Stomach (tissue), 9 donors: ENCODE measurements around the gene FGD2. TPM values are rescaled to one million over a fixed set of nuclear protein-coding genes. Genes with fewer than 3 reads are reported as not detected.

Experiments used
- DNase-seq, 2 donors: peaks; one replicate each; pipeline versions ENCODE4 v3.0.0 to v3.0.0-alpha.2; 2013 to 2019
- H3K27ac ChIP-seq, 5 donors: fragments of 200-600 bp in 4 of 5; sonication (generic) in 4 of 5; one replicate each; pipeline ENCODE4 v1.5.1; 2013 to 2019; ENCODE audit warnings: mild to moderate bottlenecking in 1 of 5, moderate library complexity in 1 of 5
- H3K27me3 ChIP-seq, 3 donors: fragments of 200-600 bp; sonication (generic); one replicate each; pipeline ENCODE4 v1.5.1; 2017 to 2019; ENCODE audit warnings: mixed run types in 1 of 3
- H3K36me3 ChIP-seq, 4 donors: fragments of 200-600 bp; sonication (generic); 1 replicate in 3 of 4; 2 replicates in 1 of 4; pipeline ENCODE4 v1.5.1; 2016 to 2019
- H3K4me1 ChIP-seq, 4 donors: fragments of 200-600 bp; sonication (generic); one replicate each; pipeline ENCODE4 v1.5.1; 2016 to 2019
- H3K4me3 ChIP-seq, 4 donors: fragments of 200-600 bp; sonication (generic) in 3 of 4; one replicate each; pipeline ENCODE4 v1.5.1; 2016 to 2019; ENCODE audit warnings: mild to moderate bottlenecking in 1 of 4
- H3K9me3 ChIP-seq, 4 donors: fragments of 200-600 bp; sonication (generic); one replicate each; pipeline ENCODE4 v1.5.1; 2016 to 2019
- CTCF ChIP-seq, 7 experiments: fragments of 450-650 bp in 4 of 7; fragments of 200-600 bp in 3 of 7; sonication (generic) in 3 of 7; IDR thresholded peaks; one replicate each; pipeline ENCODE4 v1.5.1; 2016 to 2019; ENCODE audit warnings: antibody characterized with exemption in 7 of 7, control low read depth in 2 of 7, mild to moderate bottlenecking in 1 of 7
- EP300 ChIP-seq: sonication (generic); formaldehyde crosslinking; IDR thresholded peaks from one replicate; pipeline ENCODE4 v1.6.1; 2017; ENCODE audit warnings: antibody characterized with exemption
- POLR2A ChIP-seq, 4 donors: fragments of 450-650 bp; IDR thresholded peaks; one replicate each; pipeline ENCODE4 v1.6.1; 2016; ENCODE audit warnings: antibody characterized with exemption in 4 of 4, control low read depth in 2 of 4, mild to moderate bottlenecking in 1 of 4, moderate library complexity in 1 of 4
- POLR2AphosphoS5 ChIP-seq, 3 donors: sonication (generic); formaldehyde crosslinking; IDR thresholded peaks; one replicate each; pipeline ENCODE4 v1.6.1; 2016; ENCODE audit warnings: antibody characterized with exemption in 3 of 3
- WGBS, 5 donors: extraction: QIAGEN DNeasy Blood & Tissue Kit in 3 of 5; methylation state at CpG; one replicate each; pipeline versions ENCODE4 v1.1.5 to v1.1.7; 2013 to 2018; 5-methylcytosine and 5-hydroxymethylcytosine counted together
- intact Hi-C: fragments of 100-400 bp; cut with DNase I; formaldehyde crosslinking; loops from one replicate; pipeline ENCODE4 v1.15.1; 2023; ENCODE audit warnings: low total_unique reads
- polyA plus RNA-seq, 3 donors: library from polyadenylated mRNA; stranded (reverse); fragments of 200-250 nt; gene quantifications; one replicate each; pipeline ENCODE4 v1.2.3, GENCODE V29; 2013
- total RNA-seq, 5 donors: library from RNA; depleted of rRNA; stranded (reverse); fragments of >200 nt; gene quantifications; one replicate each; pipeline versions ENCODE4 v1.1.0 to v1.2.3, GENCODE V29; 2014 to 2016
- donor health status: healthy with polysubstance abuse.
- donor health status: Bipolar disorder and iron deficiency.
- donor health status: healthy.

FGD2 gene
- total and polyA plus RNA-seq, 8 donors: 2.6 to 34.5 (median 5.3) TPM

DNA sequence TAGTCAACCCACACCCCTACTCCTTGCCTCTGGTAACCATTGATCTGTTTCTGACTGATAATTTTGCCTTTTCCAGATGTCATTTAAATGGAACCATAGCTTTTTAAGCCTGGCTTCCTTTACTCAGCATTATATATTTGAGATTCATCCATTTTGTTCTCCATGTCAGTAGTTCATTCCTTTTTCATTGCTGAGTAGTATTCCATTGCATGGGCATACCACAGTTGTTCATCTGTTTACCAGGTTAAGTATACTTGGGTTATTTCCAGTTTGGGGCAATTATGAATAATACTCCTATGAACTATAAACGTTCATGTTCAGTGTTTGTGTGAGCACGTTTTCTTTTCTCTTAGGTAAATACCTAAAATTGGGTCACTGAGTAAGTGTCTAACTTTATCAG is 25.1 kb downstream of the FGD2 start:
- Histone ChIP-seq H3K36me3 (peaks cover 0 to 10% (median 0%) of the 10 kb centered on the region in 4 donors), H3K9me3 (peaks cover 0 to 5% (median 4%) of the 10 kb centered on the region in 4 donors), H3K4me3 (no peak overlapping the region), H3K27me3 (no peaks in the 10 kb centered on the region), H3K27ac (no peak overlapping the region), H3K4me1 (peaks cover 0 to 9% (median 0%) of the 10 kb centered on the region in 4 donors)
- TF ChIP-seq CTCF (IDR thresholded peaks at IDR 0.05): no peak
- TF ChIP-seq POLR2A (IDR thresholded peaks at IDR 0.05): no peak
- no peak for TF ChIP-seq EP300
- TF ChIP-seq POLR2AphosphoS5 (IDR thresholded peaks at IDR 0.05): no peak
- intact Hi-C loops: no loop called here
- 59 to 82% (median 70%) methylated on average over 2 of the region's 2 CpGs for WGBS, 5 donors
- no peak for DNase-seq

DNA sequence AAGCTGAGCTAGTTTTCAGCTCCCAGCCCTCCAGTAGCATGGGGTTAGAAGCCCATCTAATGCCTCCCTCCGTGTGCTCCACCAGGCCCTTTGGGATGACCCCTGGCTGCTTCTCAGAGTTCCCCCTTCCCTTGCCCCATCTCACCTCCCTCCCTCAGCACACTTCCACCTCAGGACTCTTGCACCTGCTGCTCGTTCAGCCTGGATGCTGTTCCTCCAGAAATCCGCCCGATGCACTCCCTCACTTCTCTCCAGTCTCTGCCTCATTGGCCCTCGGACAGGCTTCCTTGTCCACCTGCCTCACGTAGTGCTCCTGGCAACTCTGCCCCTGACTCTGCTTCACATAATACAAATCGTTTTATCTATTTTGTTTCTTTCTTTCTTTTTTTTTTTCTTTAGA is 26.8 kb downstream of the FGD2 start:
- intact Hi-C loops: no loop called here
- Histone ChIP-seq H3K27ac (no peak overlapping the region), H3K27me3 (no peaks in the 10 kb centered on the region), H3K4me3 (no peak overlapping the region), H3K9me3 (peaks cover 0 to 5% (median 4%) of the 10 kb centered on the region in 4 donors), H3K4me1 (peaks cover 0 to 9% (median 0%) of the 10 kb centered on the region in 4 donors), H3K36me3 (peaks cover 0 to 10% (median 0%) of the 10 kb centered on the region in 4 donors)
- no peak for DNase-seq
- WGBS, 5 donors: 78 to 84% (median 81%) methylated on average over 7 of the region's 7 CpGs
- TF ChIP-seq POLR2A (IDR thresholded peaks at IDR 0.05) (no peak), CTCF (IDR thresholded peaks at IDR 0.05) (no peak), POLR2AphosphoS5 (IDR thresholded peaks at IDR 0.05) (no peak), EP300 (no peak)

GRCh38 chr6:37033255-37033654 is 27.8 kb downstream of the FGD2 start:
- Histone ChIP-seq H3K36me3 (peaks cover 0 to 10% (median 0%) of the 10 kb centered on the region in 4 donors), H3K27me3 (no peaks in the 10 kb centered on the region)
- 78 to 89% (median 82%) methylated on average over 7 of the region's 7 CpGs for WGBS, 5 donors

DNA sequence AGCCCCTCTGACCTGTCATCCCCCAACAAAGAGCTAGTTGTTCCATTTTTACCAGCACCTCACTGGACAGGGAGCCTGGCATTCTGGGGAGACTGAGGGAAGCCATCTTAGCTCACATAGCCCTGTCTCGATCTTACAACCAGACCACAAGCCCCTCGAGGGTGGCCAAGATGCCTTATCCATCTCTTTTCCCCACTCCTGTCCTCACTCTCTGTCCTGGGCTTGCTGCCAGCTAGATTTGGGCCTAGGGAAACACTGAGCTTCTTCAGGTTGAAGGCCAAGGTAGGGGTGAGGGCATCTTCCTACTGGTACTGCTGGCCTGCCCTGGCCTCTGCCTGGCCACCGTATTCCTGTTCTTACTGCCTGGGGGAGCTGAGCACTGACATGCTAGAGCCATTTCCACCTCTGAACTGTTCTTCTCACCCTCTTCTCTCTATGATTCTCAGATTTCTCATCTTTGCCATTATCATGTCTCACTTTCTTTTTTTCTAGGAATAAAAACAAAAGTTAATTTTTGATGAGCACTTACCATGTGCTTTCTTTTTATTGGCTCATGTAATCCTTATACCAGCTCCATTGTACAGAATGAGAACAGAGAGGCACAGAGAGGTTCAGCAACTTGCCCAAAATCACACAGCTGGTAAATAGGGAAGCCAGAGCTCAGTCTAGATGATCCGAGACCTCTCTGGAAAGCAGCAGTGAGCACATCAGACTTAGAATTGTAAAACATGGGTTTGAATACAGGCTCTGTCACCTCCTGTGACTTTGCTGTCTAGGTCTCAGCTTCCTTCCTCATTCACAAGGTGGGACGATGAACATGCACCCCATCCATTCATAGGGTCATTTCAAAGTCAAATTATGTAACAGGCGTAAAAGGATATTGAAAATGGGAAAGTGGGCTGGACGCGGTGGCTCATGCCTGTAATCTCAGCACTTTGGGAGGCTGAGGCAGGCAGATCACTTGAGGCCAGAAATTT is 28.7 kb downstream of the FGD2 start:
- Histone ChIP-seq H3K27me3 (no peaks in the 10 kb centered on the region), H3K4me1 (peaks cover 4 to 15% (median 7%) of the 10 kb centered on the region in 4 donors), H3K4me3 (no peak overlapping the region), H3K36me3 (peaks cover 0 to 10% (median 0%) of the 10 kb centered on the region in 4 donors), H3K27ac (no peak overlapping the region), H3K9me3 (peaks cover 0 to 5% (median 4%) of the 10 kb centered on the region in 4 donors)
- no peak for DNase-seq
- WGBS, 5 donors: 75 to 88% (median 81%) methylated on average over 8 of the region's 8 CpGs
- TF ChIP-seq EP300 (no peak), POLR2A (IDR thresholded peaks at IDR 0.05) (no peak), POLR2AphosphoS5 (IDR thresholded peaks at IDR 0.05) (no peak), CTCF (IDR thresholded peaks at IDR 0.05) (no peak)
- intact Hi-C loops: no loop called here

More at GRCh38 chr6:37033255-37033654, 27.8 kb downstream of the FGD2 start:
- Histone ChIP-seq H3K4me1 (peaks cover 0 to 9% (median 2%) of the 10 kb centered on the region in 4 donors), H3K27ac (no peak overlapping the region), H3K4me3 (no peak overlapping the region), H3K9me3 (peaks cover 0 to 5% (median 4%) of the 10 kb centered on the region in 4 donors)
- no peak for TF ChIP-seq POLR2AphosphoS5 (IDR thresholded peaks at IDR 0.05)
- TF ChIP-seq EP300: no peak
- TF ChIP-seq POLR2A (IDR thresholded peaks at IDR 0.05): no peak
- intact Hi-C loops: no loop called here
- DNase-seq: no peak
